HG02610 (cell line): ENCODE measurements around the gene ABCD1.
"Not testable (repeated sequence)": the region's sequence is repeated elsewhere in the genome, so short reads cannot be mapped to it uniquely, and the experiment has no call there.

Source experiments
- ATAC-seq: cut with Tn5 transposase; IDR thresholded peaks from one replicate; pipeline ENCODE4 v1.9.1; 2021; ENCODE audit warnings: mild to moderate bottlenecking, moderate library complexity; ENCODE audit not compliant: unreplicated experiment

The ABCD1 gene

GRCh38 chrX:153693216-153694086 lies 31.2 kb upstream of the ABCD1 start:
- ATAC-seq = no peak

- not testable (repeated sequence) for ATAC-seq
These were observed 30.4 kb upstream of the ABCD1 start for GRCh38 chrX:153694256-153694655.

GRCh38 chrX:153694687-153695270 lies 29.9 kb upstream of the ABCD1 start:
- ATAC-seq = no peak

GRCh38 chrX:153696100-153696499 lies 28.6 kb upstream of the ABCD1 start:
- no peak for ATAC-seq

- ATAC-seq = not testable (repeated sequence)
These were observed 28.1 kb upstream of the ABCD1 start for GRCh38 chrX:153696538-153696937.

- not testable (repeated sequence) for ATAC-seq
These were observed 27.5 kb upstream of the ABCD1 start for GRCh38 chrX:153696986-153697722.

GRCh38 chrX:153697924-153698865 lies 26.5 kb upstream of the ABCD1 start:
- no peak for ATAC-seq

- ATAC-seq = not testable (repeated sequence)
These were observed 25.4 kb upstream of the ABCD1 start for GRCh38 chrX:153699210-153699783.

GRCh38 chrX:153699784-153700371 lies 24.8 kb upstream of the ABCD1 start:
- not testable (repeated sequence) for ATAC-seq

- no peak for ATAC-seq
These were observed 24.2 kb upstream of the ABCD1 start for GRCh38 chrX:153700376-153700945.

GRCh38 chrX:153700967-153701366 lies 23.7 kb upstream of the ABCD1 start:
- no peak for ATAC-seq

- ATAC-seq = no peak
These were observed 22.9 kb upstream of the ABCD1 start for GRCh38 chrX:153701706-153702105.

GRCh38 chrX:153702336-153703035 lies 22.2 kb upstream of the ABCD1 start:
- ATAC-seq = no peak

- no peak for ATAC-seq
These were observed 21.7 kb upstream of the ABCD1 start for GRCh38 chrX:153703036-153703370.

GRCh38 chrX:153704021-153704526 lies 20.6 kb upstream of the ABCD1 start:
- ATAC-seq = no peak

- ATAC-seq = not testable (repeated sequence)
These were observed 19.8 kb upstream of the ABCD1 start for GRCh38 chrX:153704631-153705402.

GRCh38 chrX:153705403-153706060 lies 19.1 kb upstream of the ABCD1 start:
- ATAC-seq = not testable (repeated sequence)
